ENCODE data around the gene RASEF.

- TF ChIP-seq POLR2AphosphoS5 (IDR thresholded peaks at IDR 0.05; ENCODE audit: insufficient read depth, low read depth, low read length), result no peak
- TF ChIP-seq, protein P1, sequence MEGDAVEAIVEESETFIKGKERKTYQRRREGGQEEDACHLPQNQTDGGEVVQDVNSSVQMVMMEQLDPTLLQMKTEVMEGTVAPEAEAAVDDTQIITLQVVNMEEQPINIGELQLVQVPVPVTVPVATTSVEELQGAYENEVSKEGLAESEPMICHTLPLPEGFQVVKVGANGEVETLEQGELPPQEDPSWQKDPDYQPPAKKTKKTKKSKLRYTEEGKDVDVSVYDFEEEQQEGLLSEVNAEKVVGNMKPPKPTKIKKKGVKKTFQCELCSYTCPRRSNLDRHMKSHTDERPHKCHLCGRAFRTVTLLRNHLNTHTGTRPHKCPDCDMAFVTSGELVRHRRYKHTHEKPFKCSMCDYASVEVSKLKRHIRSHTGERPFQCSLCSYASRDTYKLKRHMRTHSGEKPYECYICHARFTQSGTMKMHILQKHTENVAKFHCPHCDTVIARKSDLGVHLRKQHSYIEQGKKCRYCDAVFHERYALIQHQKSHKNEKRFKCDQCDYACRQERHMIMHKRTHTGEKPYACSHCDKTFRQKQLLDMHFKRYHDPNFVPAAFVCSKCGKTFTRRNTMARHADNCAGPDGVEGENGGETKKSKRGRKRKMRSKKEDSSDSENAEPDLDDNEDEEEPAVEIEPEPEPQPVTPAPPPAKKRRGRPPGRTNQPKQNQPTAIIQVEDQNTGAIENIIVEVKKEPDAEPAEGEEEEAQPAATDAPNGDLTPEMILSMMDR (IDR thresholded peaks at IDR 0.05; ENCODE audit: extremely low read depth in 1 of 2, insufficient read depth in 1 of 2, low read depth in 1 of 2, low read length in 2 of 2), result no peak
Observed at GRCh38 chr9:83005361-83005760, 57.6 kb downstream of the RASEF start.
